Keratinocyte (primary cell): Measurements from ENCODE around the gene TRIM27. TPM values are rescaled to one million over a fixed set of nuclear protein-coding genes. Genes with fewer than 3 reads are reported as not detected.
"Not testable (repeated sequence)": the region's sequence is repeated elsewhere in the genome, so short reads cannot be mapped to it uniquely, and the experiment has no call there.

ENCODE experiments used
- DNase-seq: peaks from one replicate; pipeline ENCODE4 v3.0.0-alpha.2; 2011; ENCODE audit warnings: low read depth, missing footprints, low spot score
- FAIRE-seq: peaks from 2 replicates; lab custom pipeline; 2011; peaks lifted over from hg19 to GRCh38; lab: Jason Lieb, UNC
- H2AFZ ChIP-seq: 2 replicates; pipeline ENCODE4 v1.6.0; 2012; ENCODE audit warnings: low read length, control low read depth, inconsistent platforms; ENCODE audit not compliant: control insufficient read depth
- H3K27ac ChIP-seq: 2 replicates; pipeline ENCODE4 v1.5.1; 2011; ENCODE audit warnings: low read length; ENCODE audit not compliant: control insufficient read depth, insufficient read depth
- H3K27me3 ChIP-seq: 3 replicates; pipeline ENCODE4 v1.6.0; 2011; ENCODE audit warnings: low read length; ENCODE audit not compliant: control insufficient read depth, insufficient read depth; ENCODE audit errors: extremely low read depth
- H3K36me3 ChIP-seq, 2 experiments: 2 replicates in 1 of 2; 3 replicates in 1 of 2; pipeline ENCODE4 v1.5.1; 2011; ENCODE audit warnings: low read length in 2 of 2, mild to moderate bottlenecking in 1 of 2; ENCODE audit not compliant: control insufficient read depth in 2 of 2, insufficient read depth in 2 of 2; ENCODE audit errors: extremely low read depth in 1 of 2
- H3K4me1 ChIP-seq: 3 replicates; pipeline ENCODE4 v1.5.1; 2011; ENCODE audit warnings: low read length; ENCODE audit not compliant: control insufficient read depth, insufficient read depth; ENCODE audit errors: extremely low read depth
- H3K4me2 ChIP-seq: 3 replicates; pipeline ENCODE4 v1.6.0; 2011; ENCODE audit warnings: low read depth, low read length; ENCODE audit not compliant: control insufficient read depth, insufficient read depth; ENCODE audit errors: extremely low read depth
- H3K4me3 ChIP-seq, 3 experiments: fragments of 200-600 bp in 1 of 3; sonication (generic) in 1 of 3; 2 replicates in 2 of 3; 3 replicates in 1 of 3; pipeline ENCODE4 v1.5.1; 2011 to 2016; ENCODE audit warnings: low read length in 3 of 3, mild to moderate bottlenecking in 3 of 3, control low read depth in 2 of 3, inconsistent platforms in 1 of 3, low read depth in 1 of 3, mixed read lengths in 1 of 3, mixed run types in 1 of 3, moderate library complexity in 1 of 3; ENCODE audit not compliant: control insufficient read depth in 2 of 3, insufficient read depth in 2 of 3; ENCODE audit errors: extremely low read depth in 1 of 3
- H3K79me2 ChIP-seq: 2 replicates; pipeline ENCODE4 v1.6.0; 2012; ENCODE audit warnings: low read length; ENCODE audit not compliant: control insufficient read depth, insufficient read depth
- H3K9ac ChIP-seq: 3 replicates; pipeline ENCODE4 v1.6.0; 2011; ENCODE audit warnings: low read length; ENCODE audit not compliant: control insufficient read depth, insufficient read depth; ENCODE audit errors: extremely low read depth
- H3K9me1 ChIP-seq: 3 replicates; pipeline ENCODE4 v1.6.0; 2011; ENCODE audit warnings: low read length; ENCODE audit not compliant: control insufficient read depth, insufficient read depth; ENCODE audit errors: extremely low read depth
- H3K9me3 ChIP-seq: 2 replicates; pipeline ENCODE4 v1.5.1; 2012; ENCODE audit warnings: low read depth, low read length; ENCODE audit not compliant: control insufficient read depth
- H4K20me1 ChIP-seq: 3 replicates; pipeline ENCODE4 v1.6.0; 2011; ENCODE audit warnings: low read length; ENCODE audit not compliant: control insufficient read depth, insufficient read depth; ENCODE audit errors: extremely low read depth
- EZH2 ChIP-seq: IDR thresholded peaks from one replicate; pipeline ENCODE4 v1.6.1; 2012; ENCODE audit warnings: inconsistent platforms, mild to moderate bottlenecking, low read length, moderate library complexity
- dilution Hi-C: fragments of 300-500 bp; cut with MboI; formaldehyde crosslinking; loops from one replicate; pipeline ENCODE4 v1.7.0; 2020; ENCODE audit warnings: low sequenced_read_pairs; ENCODE audit not compliant: extremely low pct_ligation_motif_present
- polyA plus RNA-seq, 5 experiments: library from polyadenylated mRNA; depleted of rRNA in 3 of 5; stranded (reverse) in 3 of 5; stranded (forward) in 1 of 5; unstranded in 1 of 5; fragments of >200 nt; gene quantifications; 1 replicate in 1 of 5; 2 replicates in 3 of 5; 3 replicates in 1 of 5; pipeline versions ENCODE4 v1.2.1 to v1.2.3, GENCODE V29; 2011 to 2012; ENCODE audit warnings: missing spikeins in 2 of 5, low read depth in 1 of 5, low replicate concordance in 1 of 5
- TF ChIP-seq, protein P1 (sequence below), 3 experiments: IDR thresholded peaks in 1 of 3; conservative IDR thresholded peaks in 1 of 3; optimal IDR thresholded peaks in 1 of 3; 2 replicates in 2 of 3; 3 replicates in 1 of 3; pipeline versions ENCODE3 to v1.5.1; 2011; ENCODE audit warnings: low read length in 3 of 3, mild to moderate bottlenecking in 3 of 3, moderate library complexity in 2 of 3, control low read depth in 1 of 3, inconsistent platforms in 1 of 3; ENCODE audit not compliant: insufficient read depth in 2 of 3; ENCODE audit errors: extremely low read depth in 1 of 3

The TRIM27 gene
- polyA plus RNA-seq, 1 donor (not counting 4 experiments of a cell fraction or from before 2014, with no cell fraction given), result 47.3 TPM

DNA sequence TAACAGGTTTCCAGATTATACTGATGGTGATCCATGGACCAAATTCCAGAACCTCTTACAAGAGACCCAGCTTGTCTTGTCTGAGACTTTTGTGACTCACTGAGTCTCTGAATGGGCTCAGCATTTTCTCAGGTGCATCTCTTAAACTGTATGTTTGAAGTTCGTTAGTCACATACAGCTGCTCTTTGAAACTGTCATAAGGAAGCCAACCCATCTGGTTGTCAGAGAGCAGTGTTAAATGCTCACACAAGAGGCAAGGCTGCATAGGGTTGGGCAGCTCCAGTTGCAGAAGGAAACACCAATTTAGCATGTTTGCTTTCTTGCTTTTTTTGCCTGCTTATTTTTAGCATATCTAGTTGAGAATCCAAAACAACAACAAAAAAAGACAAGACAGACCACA is 47.1 kb downstream of the TRIM27 start:
- H3K4me1 ChIP-seq, result no peaks in the 10 kb centered on the region
- no peak overlapping the region for H2AFZ ChIP-seq
- no peaks in the 10 kb centered on the region for H3K27me3 ChIP-seq
- H3K9me1 ChIP-seq, result peaks cover 3% of the 10 kb centered on the region
- no peaks in the 10 kb centered on the region for H3K36me3 ChIP-seq
- no peak overlapping the region for H3K4me3 ChIP-seq
- no peak for DNase-seq
- no peaks in the 10 kb centered on the region for H4K20me1 ChIP-seq
- no peak overlapping the region for H3K9ac ChIP-seq
- TF ChIP-seq, protein P1, sequence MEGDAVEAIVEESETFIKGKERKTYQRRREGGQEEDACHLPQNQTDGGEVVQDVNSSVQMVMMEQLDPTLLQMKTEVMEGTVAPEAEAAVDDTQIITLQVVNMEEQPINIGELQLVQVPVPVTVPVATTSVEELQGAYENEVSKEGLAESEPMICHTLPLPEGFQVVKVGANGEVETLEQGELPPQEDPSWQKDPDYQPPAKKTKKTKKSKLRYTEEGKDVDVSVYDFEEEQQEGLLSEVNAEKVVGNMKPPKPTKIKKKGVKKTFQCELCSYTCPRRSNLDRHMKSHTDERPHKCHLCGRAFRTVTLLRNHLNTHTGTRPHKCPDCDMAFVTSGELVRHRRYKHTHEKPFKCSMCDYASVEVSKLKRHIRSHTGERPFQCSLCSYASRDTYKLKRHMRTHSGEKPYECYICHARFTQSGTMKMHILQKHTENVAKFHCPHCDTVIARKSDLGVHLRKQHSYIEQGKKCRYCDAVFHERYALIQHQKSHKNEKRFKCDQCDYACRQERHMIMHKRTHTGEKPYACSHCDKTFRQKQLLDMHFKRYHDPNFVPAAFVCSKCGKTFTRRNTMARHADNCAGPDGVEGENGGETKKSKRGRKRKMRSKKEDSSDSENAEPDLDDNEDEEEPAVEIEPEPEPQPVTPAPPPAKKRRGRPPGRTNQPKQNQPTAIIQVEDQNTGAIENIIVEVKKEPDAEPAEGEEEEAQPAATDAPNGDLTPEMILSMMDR (optimal IDR thresholded peaks at IDR 0.05 in 1 of 3, IDR thresholded peaks at IDR 0.05 in 1 of 3, conservative IDR thresholded peaks at IDR 0.05 in 1 of 3; ENCODE audit: extremely low read depth in 1 of 3, insufficient read depth in 2 of 3, low read length in 3 of 3), result no peak
- no peak for TF ChIP-seq EZH2
- H3K9me3 ChIP-seq, result no peaks in the 10 kb centered on the region
- FAIRE-seq, result no peak
- no peak overlapping the region for H3K27ac ChIP-seq
- dilution Hi-C loops, result no loop called here
- no peak overlapping the region for H3K4me2 ChIP-seq
- no peaks in the 10 kb centered on the region for H3K79me2 ChIP-seq

- Histone ChIP-seq H3K36me3 (no peaks in the 10 kb centered on the region), H3K9ac (no peak overlapping the region), H2AFZ (no peak overlapping the region), H3K27ac (no peak overlapping the region), H3K9me1 (peaks cover 3% of the 10 kb centered on the region), H4K20me1 (no peaks in the 10 kb centered on the region), H3K4me3 (no peak overlapping the region), H3K79me2 (no peaks in the 10 kb centered on the region), H3K4me1 (no peaks in the 10 kb centered on the region), H3K27me3 (no peaks in the 10 kb centered on the region), H3K4me2 (no peak overlapping the region), H3K9me3 (no peaks in the 10 kb centered on the region)
- dilution Hi-C loops, result no loop called here
- TF ChIP-seq, protein P1 (optimal IDR thresholded peaks at IDR 0.05 in 1 of 3, IDR thresholded peaks at IDR 0.05 in 1 of 3, conservative IDR thresholded peaks at IDR 0.05 in 1 of 3; ENCODE audit: extremely low read depth in 1 of 3, insufficient read depth in 2 of 3, low read length in 3 of 3), result no peak
- TF ChIP-seq EZH2, result no peak
- no peak for FAIRE-seq
- no peak for DNase-seq
Observed at GRCh38 chr6:28875191-28875747, 48.5 kb downstream of the TRIM27 start.

GRCh38 chr6:28872157-28872817 is 51.5 kb downstream of the TRIM27 start:
- H3K27ac ChIP-seq, H2AFZ ChIP-seq, H3K4me2 ChIP-seq, DNase-seq, H3K9ac ChIP-seq, H3K4me3 ChIP-seq, FAIRE-seq, H4K20me1 ChIP-seq, H3K36me3 ChIP-seq, dilution Hi-C loops, H3K9me1 ChIP-seq, H3K4me1 ChIP-seq, H3K9me3 ChIP-seq, H3K79me2 ChIP-seq, H3K27me3 ChIP-seq: not testable (repeated sequence)
